ENCODE data around the gene NKAIN4.

The NKAIN4 gene

GRCh38 chr20:63216849-63217471 lies 37.3 kb downstream of the NKAIN4 start:
- no peak for DNase-seq

GRCh38 chr20:63216041-63216848 lies 38.0 kb downstream of the NKAIN4 start, which contains the start of gene YTHDF1:
TSS of gene YTHDF1 (minus strand) at chr20:63216131. CDS start at chr20:63215892, 239 bp downstream.
- peak; percentile 98 for DNase-seq

- peak; percentile 39 for DNase-seq
Measured at GRCh38 chr20:63215101-63216040, 38.9 kb downstream of the NKAIN4 start.

- no peak for DNase-seq
Measured at GRCh38 chr20:63214514-63214913, 39.7 kb downstream of the NKAIN4 start.

GRCh38 chr20:63212792-63213191 lies 41.5 kb downstream of the NKAIN4 start:
- no peak for DNase-seq

- no peak for DNase-seq
Measured at GRCh38 chr20:63212393-63212730, 41.9 kb downstream of the NKAIN4 start.

GRCh38 chr20:63210011-63210605 lies 44.2 kb downstream of the NKAIN4 start:
- DNase-seq, result no peak

- DNase-seq, result no peak
Measured at GRCh38 chr20:63208346-63208909, 45.8 kb downstream of the NKAIN4 start.

- no peak for DNase-seq
Measured at GRCh38 chr20:63206878-63207277, 47.4 kb downstream of the NKAIN4 start.

- DNase-seq, result no peak
Measured at GRCh38 chr20:63205896-63206295, 48.4 kb downstream of the NKAIN4 start.

- DNase-seq, result no peak
Measured at GRCh38 chr20:63204362-63204761, 49.9 kb downstream of the NKAIN4 start.

GRCh38 chr20:63202811-63203526 lies 51.3 kb downstream of the NKAIN4 start:
- DNase-seq, result no peak

GRCh38 chr20:63202021-63202420 lies 52.2 kb downstream of the NKAIN4 start:
- no peak for DNase-seq

GRCh38 chr20:63198606-63199005 lies 55.7 kb downstream of the NKAIN4 start:
- DNase-seq, result no peak

GRCh38 chr20:63196768-63197470 lies 57.3 kb downstream of the NKAIN4 start:
- no peak for DNase-seq

GRCh38 chr20:63194797-63195173 lies 59.5 kb downstream of the NKAIN4 start:
- no peak for DNase-seq

GRCh38 chr20:63194007-63194796 lies 60.1 kb downstream of the NKAIN4 start:
- DNase-seq, result no peak

GRCh38 chr20:63192721-63193120 lies 61.5 kb downstream of the NKAIN4 start:
- no peak for DNase-seq

- no peak for DNase-seq
Measured at GRCh38 chr20:63191400-63191799, 62.9 kb downstream of the NKAIN4 start.

GRCh38 chr20:63190828-63191227 lies 63.4 kb downstream of the NKAIN4 start:
- no peak for DNase-seq

Data from stimulated activated CD4-positive, alpha-beta T cell treated with anti-CD3 and anti-CD28 coated beads, Interleukin-15, amount 100 ng/mL, for 24 hours (primary cell).